H9 (cell line): Measurements from ENCODE around the gene ORAI3. TPM values are rescaled to one million over a fixed set of nuclear protein-coding genes. Genes with fewer than 3 reads are reported as not detected.

ENCODE experiments used
- DNase-seq: peaks from one replicate; pipeline ENCODE4 v3.0.0-alpha.2; 2017
- H2AFZ ChIP-seq: one replicate; pipeline ENCODE4 v1.6.1; 2013; ENCODE audit warnings: mild to moderate bottlenecking, low read length, control low read depth, moderate library complexity
- H2AK5ac ChIP-seq: 2 replicates; pipeline ENCODE4 v1.6.1; 2013; ENCODE audit warnings: low read length, control low read depth, mixed read lengths; ENCODE audit not compliant: insufficient read length
- H2BK120ac ChIP-seq: one replicate; pipeline ENCODE4 v1.6.1; 2013; ENCODE audit warnings: low read depth, mild to moderate bottlenecking, low read length, control low read depth, inconsistent platforms; ENCODE audit not compliant: poor library complexity, severe bottlenecking
- H2BK12ac ChIP-seq: 2 replicates; pipeline ENCODE4 v1.6.1; 2013; ENCODE audit warnings: low read length, control low read depth, mixed read lengths, low read depth; ENCODE audit not compliant: insufficient read length
- H2BK15ac ChIP-seq: 2 replicates; pipeline ENCODE4 v1.6.1; 2013; ENCODE audit warnings: low read depth, low read length, control low read depth
- H2BK20ac ChIP-seq: one replicate; pipeline ENCODE4 v1.6.1; 2013; ENCODE audit warnings: low read depth, mild to moderate bottlenecking, low read length, control low read depth, inconsistent platforms; ENCODE audit not compliant: poor library complexity, severe bottlenecking
- H2BK5ac ChIP-seq: 2 replicates; pipeline ENCODE4 v1.6.1; 2013; ENCODE audit warnings: low read length, control low read depth, mixed read lengths; ENCODE audit not compliant: insufficient read length
- H3K14ac ChIP-seq: 2 replicates; pipeline ENCODE4 v1.6.1; 2013; ENCODE audit warnings: low read length, control low read depth; ENCODE audit not compliant: insufficient read depth
- H3K18ac ChIP-seq: 2 replicates; pipeline ENCODE4 v1.6.1; 2013; ENCODE audit warnings: low read depth, mild to moderate bottlenecking, mixed read lengths, low read length, control low read depth; ENCODE audit not compliant: insufficient read length
- H3K23ac ChIP-seq: 2 replicates; pipeline ENCODE4 v1.6.1; 2013; ENCODE audit warnings: low read length, control low read depth, mixed read lengths, low read depth; ENCODE audit not compliant: insufficient read length
- H3K23me2 ChIP-seq: 2 replicates; pipeline ENCODE4 v1.6.1; 2013; ENCODE audit warnings: low read depth, mild to moderate bottlenecking, mixed read lengths, low read length, control low read depth; ENCODE audit not compliant: insufficient read length, poor library complexity, severe bottlenecking
- H3K27ac ChIP-seq: 2 replicates; pipeline ENCODE4 v1.5.1; 2013; ENCODE audit warnings: low read length, control low read depth, mixed read lengths, low read depth; ENCODE audit not compliant: insufficient read length
- H3K27me3 ChIP-seq: 2 replicates; pipeline ENCODE4 v1.6.1; 2013; ENCODE audit warnings: low read length, control low read depth, inconsistent platforms; ENCODE audit not compliant: insufficient read depth
- H3K4ac ChIP-seq: 2 replicates; pipeline ENCODE4 v1.6.1; 2013; ENCODE audit warnings: low read depth, mild to moderate bottlenecking, control low read depth, inconsistent platforms, low read length, moderate library complexity
- H3K4me1 ChIP-seq: 2 replicates; pipeline ENCODE4 v1.6.1; 2013; ENCODE audit warnings: low read length, control low read depth, inconsistent platforms; ENCODE audit not compliant: insufficient read depth
- H3K4me2 ChIP-seq: 2 replicates; pipeline ENCODE4 v1.6.1; 2013; ENCODE audit warnings: low read length, control low read depth, mixed read lengths; ENCODE audit not compliant: insufficient read length, insufficient read depth
- H3K56ac ChIP-seq: 2 replicates; pipeline ENCODE4 v1.6.1; 2013; ENCODE audit warnings: low read depth, mild to moderate bottlenecking, mixed read lengths, low read length, control low read depth; ENCODE audit not compliant: insufficient read length
- H3K79me1 ChIP-seq: 2 replicates; pipeline ENCODE4 v1.6.1; 2013; ENCODE audit warnings: low read depth, mild to moderate bottlenecking, moderate library complexity, low read length, control low read depth, inconsistent platforms; ENCODE audit not compliant: insufficient read depth, poor library complexity, severe bottlenecking
- H3K79me2 ChIP-seq: 2 replicates; pipeline ENCODE4 v1.6.1; 2013; ENCODE audit warnings: low read length, control low read depth, inconsistent platforms; ENCODE audit not compliant: insufficient read depth
- H3K9ac ChIP-seq: 2 replicates; pipeline ENCODE4 v1.6.1; 2013; ENCODE audit warnings: low read length, control low read depth, mixed read lengths; ENCODE audit not compliant: insufficient read length; ENCODE audit errors: extremely low read depth
- H3K9me3 ChIP-seq: one replicate; pipeline ENCODE4 v1.6.1; 2013; ENCODE audit warnings: low read depth, low read length, inconsistent platforms; ENCODE audit not compliant: control insufficient read depth
- H3T11ph ChIP-seq: one replicate; pipeline ENCODE4 v1.6.1; 2013; ENCODE audit warnings: mild to moderate bottlenecking, low read length, control low read depth, inconsistent platforms
- H4K20me1 ChIP-seq: one replicate; pipeline ENCODE4 v1.6.1; 2013; ENCODE audit not compliant: control insufficient read depth, insufficient read length, insufficient read depth
- H4K5ac ChIP-seq: 2 replicates; pipeline ENCODE4 v1.6.1; 2013; ENCODE audit warnings: low read depth, mild to moderate bottlenecking, mixed read lengths, low read length, control low read depth; ENCODE audit not compliant: insufficient read length
- H4K8ac ChIP-seq: replicated peaks from 2 replicates; pipeline ENCODE4 v1.6.1; 2013; ENCODE audit warnings: low read length, control low read depth, mixed read lengths, low read depth; ENCODE audit not compliant: insufficient read length
- H4K91ac ChIP-seq: 2 replicates; pipeline ENCODE4 v1.6.1; 2013; ENCODE audit warnings: low read depth, mild to moderate bottlenecking, moderate library complexity, mixed read lengths, low read length, control low read depth; ENCODE audit not compliant: insufficient read length
- H3K27ac Mint-ChIP-seq, 3 experiments: 2 replicates in 2 of 3; 3 replicates in 1 of 3; pipeline ENCODE4 v1.8.0; 2020 to 2021; ENCODE audit warnings: mixed read lengths in 3 of 3, mild to moderate bottlenecking in 1 of 3, moderate library complexity in 1 of 3
- H3K27me3 Mint-ChIP-seq: 2 replicates; pipeline ENCODE4 v1.8.0; 2021; ENCODE audit warnings: low read depth, mild to moderate bottlenecking, moderate library complexity, mixed read lengths
- H3K36me3 Mint-ChIP-seq, 3 experiments: 2 replicates in 2 of 3; 3 replicates in 1 of 3; pipeline ENCODE4 v1.8.0; 2020 to 2021; ENCODE audit warnings: low read depth in 3 of 3, mixed read lengths in 3 of 3; ENCODE audit not compliant: insufficient read depth in 1 of 3
- H3K4me1 Mint-ChIP-seq, 2 experiments: 2 replicates each; pipeline ENCODE4 v1.8.0; 2020; ENCODE audit warnings: mixed read lengths in 2 of 2
- H3K4me3 Mint-ChIP-seq, 2 experiments: 2 replicates in 1 of 2; 3 replicates in 1 of 2; pipeline ENCODE4 v1.8.0; 2020 to 2021; ENCODE audit warnings: mild to moderate bottlenecking in 2 of 2, mixed read lengths in 2 of 2, moderate library complexity in 1 of 2
- H3K9me3 Mint-ChIP-seq, 2 experiments: 2 replicates in 1 of 2; 3 replicates in 1 of 2; pipeline ENCODE4 v1.8.0; 2020; ENCODE audit warnings: mild to moderate bottlenecking in 2 of 2, mixed read lengths in 2 of 2, moderate library complexity in 1 of 2
- CTCF ChIP-seq: fragments of 200-600 bp; sonication (generic); conservative IDR thresholded peaks from 3 replicates; pipeline ENCODE4 v1.8.0; 2021; ENCODE audit warnings: antibody characterized with exemption, mild to moderate bottlenecking
- WGBS: extraction: QIAGEN DNeasy Blood & Tissue Kit; methylation state at CpG from one replicate; pipeline ENCODE4 v1.1.7; 2013; ENCODE audit warnings: missing lambda C conversion rate, low lambda C conversion rate, mixed read lengths; ENCODE audit not compliant: insufficient read length; ENCODE audit errors: extremely low coverage; 5-methylcytosine and 5-hydroxymethylcytosine counted together
- total RNA-seq: library from RNA; stranded (reverse); gene quantifications from 2 replicates; pipeline ENCODE4 v1.2.1, GENCODE V29; 2021

ORAI3 gene
- total RNA-seq, 1 experiment from 2014 or later, result 6.9 TPM

GRCh38 chr16:30996324-30996984 lies 47.6 kb downstream of the ORAI3 start:
- no peaks in the 10 kb centered on the region for H3K9me3 Mint-ChIP-seq
- H3K36me3 Mint-ChIP-seq, result peaks cover 0 to 6% (median 2%) of the 10 kb centered on the region in 3 experiments; a peak in 2 of 7 replicates

More at GRCh38 chr16:30996324-30996984, 47.6 kb downstream of the ORAI3 start:
- Histone ChIP-seq H3K9me3 (no peaks in the 10 kb centered on the region), H3K14ac (no peak overlapping the region), H3K27me3 (no peaks in the 10 kb centered on the region), H3K18ac (peak overlapping the region; percentile 31), H2BK12ac (no peak overlapping the region), H3K9ac (peak overlapping the region; percentile 10), H3K4ac (no peak overlapping the region), H3K4me2 (peak overlapping the region; percentile 59), H3K79me1 (no peaks in the 10 kb centered on the region), H3K23me2 (peaks cover 12% of the 10 kb centered on the region), H4K20me1 (no peaks in the 10 kb centered on the region), H4K8ac (no peak overlapping the region), H4K5ac (no peak overlapping the region), H4K91ac (no peak overlapping the region), H2BK20ac (no peak overlapping the region), H3K23ac (no peak overlapping the region), H2BK5ac (no peak overlapping the region), H3T11ph (no peak overlapping the region), H3K79me2 (no peaks in the 10 kb centered on the region), H3K56ac (no peak overlapping the region), H2AFZ (no peak overlapping the region), H3K27ac (no peak overlapping the region), H2BK15ac (no peak overlapping the region), H2BK120ac (no peak overlapping the region), H3K4me1 (no peaks in the 10 kb centered on the region), H2AK5ac (no peak overlapping the region)
- peaks cover 15 to 18% of the 10 kb centered on the region in 2 experiments for H3K4me1 Mint-ChIP-seq
- peak overlapping the region in 2 of 3 experiments; percentile 83 to 88; a peak in 2 of 7 replicates for H3K27ac Mint-ChIP-seq
- no CpG with 5 or more reads among the region's 23 CpGs for WGBS
- no peak for DNase-seq
- peaks cover 10% of the 10 kb centered on the region; the same call in 1 of the 2 replicates for H3K27me3 Mint-ChIP-seq
- no peak for TF ChIP-seq CTCF
- peak overlapping the region; percentile 76 to 85 for H3K4me3 Mint-ChIP-seq
